Measurements from ENCODE around the gene RUFY4.

DNA sequence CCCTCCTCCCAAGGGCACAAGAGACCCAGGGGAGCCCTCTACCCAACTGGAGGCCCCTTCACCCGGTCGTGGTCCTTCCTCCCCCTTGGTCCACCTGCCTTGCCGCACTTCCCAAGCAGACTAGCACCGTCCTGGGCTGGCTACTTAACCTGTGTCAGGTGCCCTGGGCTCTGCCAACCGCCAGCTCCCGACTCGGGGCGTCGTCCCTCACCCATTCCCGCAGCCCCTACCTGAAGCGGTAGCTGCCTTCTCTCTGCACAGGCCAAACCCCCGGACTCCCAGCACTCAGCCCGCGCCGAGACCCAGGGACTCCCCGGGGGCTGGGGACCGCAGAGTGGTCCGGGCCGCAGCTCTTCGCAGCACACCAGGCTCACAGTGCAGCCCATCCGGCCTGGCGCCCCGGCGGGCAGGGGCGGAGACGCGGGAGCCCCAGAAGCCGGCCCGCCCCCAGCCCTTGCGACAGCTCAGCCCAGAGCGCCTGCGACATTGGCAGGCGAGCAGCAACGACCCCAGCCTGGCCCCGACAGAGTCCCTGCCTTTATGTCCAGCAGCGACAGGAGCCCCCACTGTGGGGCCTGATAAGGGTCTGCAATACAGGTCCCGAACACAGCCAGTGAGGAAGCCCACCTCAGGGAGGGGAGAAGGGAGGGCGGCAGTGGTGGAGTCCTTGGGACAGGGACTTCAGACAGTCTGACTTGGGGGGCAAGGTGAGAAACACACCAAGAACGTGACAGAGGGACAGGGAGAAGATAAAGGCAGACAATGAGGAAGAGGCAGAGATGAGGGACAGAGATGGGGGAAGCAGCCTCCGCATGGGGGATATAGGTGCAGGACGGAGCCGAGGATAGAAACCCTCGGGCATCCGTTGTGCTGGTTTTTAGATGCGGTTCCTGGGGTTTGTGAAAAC lies 35.2 kb upstream of the RUFY4 start:
- no peak for TF ChIP-seq POLR2A (IDR thresholded peaks at IDR 0.05; ENCODE audit: low read depth)
- TF ChIP-seq, protein P1, sequence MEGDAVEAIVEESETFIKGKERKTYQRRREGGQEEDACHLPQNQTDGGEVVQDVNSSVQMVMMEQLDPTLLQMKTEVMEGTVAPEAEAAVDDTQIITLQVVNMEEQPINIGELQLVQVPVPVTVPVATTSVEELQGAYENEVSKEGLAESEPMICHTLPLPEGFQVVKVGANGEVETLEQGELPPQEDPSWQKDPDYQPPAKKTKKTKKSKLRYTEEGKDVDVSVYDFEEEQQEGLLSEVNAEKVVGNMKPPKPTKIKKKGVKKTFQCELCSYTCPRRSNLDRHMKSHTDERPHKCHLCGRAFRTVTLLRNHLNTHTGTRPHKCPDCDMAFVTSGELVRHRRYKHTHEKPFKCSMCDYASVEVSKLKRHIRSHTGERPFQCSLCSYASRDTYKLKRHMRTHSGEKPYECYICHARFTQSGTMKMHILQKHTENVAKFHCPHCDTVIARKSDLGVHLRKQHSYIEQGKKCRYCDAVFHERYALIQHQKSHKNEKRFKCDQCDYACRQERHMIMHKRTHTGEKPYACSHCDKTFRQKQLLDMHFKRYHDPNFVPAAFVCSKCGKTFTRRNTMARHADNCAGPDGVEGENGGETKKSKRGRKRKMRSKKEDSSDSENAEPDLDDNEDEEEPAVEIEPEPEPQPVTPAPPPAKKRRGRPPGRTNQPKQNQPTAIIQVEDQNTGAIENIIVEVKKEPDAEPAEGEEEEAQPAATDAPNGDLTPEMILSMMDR (IDR thresholded peaks at IDR 0.05): no peak
- no peak for TF ChIP-seq POLR2AphosphoS5 (IDR thresholded peaks at IDR 0.05)
- no peak for TF ChIP-seq EP300 (IDR thresholded peaks at IDR 0.05)

Data from esophagus muscularis mucosa (tissue), 4 donors.